Fibroblast of peridontal ligament (primary cell): ENCODE results near the gene KLF3.

Experiments used
- DNase-seq: peaks from one replicate; pipeline ENCODE4 v3.0.0-alpha.2; 2010; ENCODE audit errors: extremely low read depth

Gene KLF3

GRCh38 chr4:38743866-38744265, 79.9 kb downstream of the KLF3 start:
- peak; percentile 33 for DNase-seq

GRCh38 chr4:38745881-38746280, 81.9 kb downstream of the KLF3 start:
- no peak for DNase-seq

- no peak for DNase-seq
These were observed 83.6 kb downstream of the KLF3 start for GRCh38 chr4:38747629-38748028.

GRCh38 chr4:38749336-38749735, 85.3 kb downstream of the KLF3 start:
- no peak for DNase-seq
